ENCODE data around the gene KIRREL3. TPM values are rescaled to one million over a fixed set of nuclear protein-coding genes. Genes with fewer than 3 reads are reported as not detected.

KIRREL3 gene
- polyA plus RNA-seq, 2 of the 4 experiments (the other 2 are of a cell fraction), result 3.0 to 11.0 TPM

DNA sequence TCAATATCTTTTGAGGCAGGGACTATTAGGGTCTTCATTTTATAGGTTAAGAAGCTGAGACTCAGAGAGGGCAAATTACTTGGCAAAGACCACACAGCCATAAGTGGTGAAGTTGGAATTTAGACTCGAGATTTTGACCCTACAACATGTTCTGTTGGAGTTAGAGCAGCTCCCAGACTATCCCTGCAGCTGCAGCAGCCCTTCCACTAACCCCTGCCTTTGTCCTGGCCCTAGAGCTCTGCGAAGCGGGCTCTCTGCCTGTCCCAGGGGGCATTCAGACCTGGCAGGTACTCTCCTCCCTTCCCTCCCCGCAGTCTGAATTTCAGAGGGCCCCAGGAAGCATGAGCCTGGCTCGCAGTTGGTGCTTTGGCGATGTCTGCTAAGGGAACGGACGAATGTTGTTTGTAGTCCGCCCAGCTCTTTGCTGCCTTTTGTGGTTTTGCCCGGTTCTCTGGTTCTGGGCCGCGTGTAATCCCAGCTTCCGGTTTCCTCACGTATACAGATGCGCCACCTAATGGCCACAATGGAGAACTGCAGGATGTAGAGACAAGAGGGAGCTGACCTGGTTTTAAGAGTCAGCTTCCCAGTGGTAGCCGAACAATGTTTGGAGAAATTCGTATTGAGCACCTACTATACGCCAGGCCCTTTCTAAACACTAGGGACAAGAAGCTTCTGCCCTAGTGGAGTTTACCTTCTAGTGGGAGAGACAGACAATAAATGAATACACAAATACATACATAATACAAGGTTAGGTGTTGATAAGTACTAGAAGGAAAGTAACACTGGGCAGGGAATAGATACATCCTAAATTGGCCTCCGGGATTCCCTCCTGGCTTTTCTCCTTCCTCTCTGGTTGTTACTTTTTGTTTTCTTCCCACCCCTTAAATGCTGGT is 519.9 kb downstream of the KIRREL3 start:
- ChIA-PET POLR2A (interaction anchor here (0.5 to 1.2 kb wide), 2 partner anchors 170 to 1066 kb away, joined by 3 to 5 read pairs; no protein-coding TSS in a partner anchor), CTCF (interaction anchor here (0.5 to 2.9 kb wide), 27 partner anchors 8 to 510 kb away, joined by 3 to 36 read pairs (median 5); no protein-coding TSS in a partner anchor)
- TF ChIP-seq TFCP2L1 (CRISPR knock-in tag; IDR thresholded peaks at IDR 0.05), result no peak
- no peak for TF ChIP-seq NR3C1 (IDR thresholded peaks at IDR 0.05)
- TF ChIP-seq, protein P1, sequence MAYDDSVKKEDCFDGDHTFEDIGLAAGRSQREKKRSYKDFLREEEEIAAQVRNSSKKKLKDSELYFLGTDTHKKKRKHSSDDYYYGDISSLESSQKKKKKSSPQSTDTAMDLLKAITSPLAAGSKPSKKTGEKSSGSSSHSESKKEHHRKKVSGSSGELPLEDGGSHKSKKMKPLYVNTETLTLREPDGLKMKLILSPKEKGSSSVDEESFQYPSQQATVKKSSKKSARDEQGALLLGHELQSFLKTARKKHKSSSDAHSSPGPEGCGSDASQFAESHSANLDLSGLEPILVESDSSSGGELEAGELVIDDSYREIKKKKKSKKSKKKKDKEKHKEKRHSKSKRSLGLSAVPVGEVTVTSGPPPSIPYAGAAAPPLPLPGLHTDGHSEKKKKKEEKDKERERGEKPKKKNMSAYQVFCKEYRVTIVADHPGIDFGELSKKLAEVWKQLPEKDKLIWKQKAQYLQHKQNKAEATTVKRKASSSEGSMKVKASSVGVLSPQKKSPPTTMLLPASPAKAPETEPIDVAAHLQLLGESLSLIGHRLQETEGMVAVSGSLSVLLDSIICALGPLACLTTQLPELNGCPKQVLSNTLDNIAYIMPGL (CRISPR knock-in tag; IDR thresholded peaks at IDR 0.05; ENCODE audit: borderline replicate concordance), result no peak
- TF ChIP-seq, protein P2, sequence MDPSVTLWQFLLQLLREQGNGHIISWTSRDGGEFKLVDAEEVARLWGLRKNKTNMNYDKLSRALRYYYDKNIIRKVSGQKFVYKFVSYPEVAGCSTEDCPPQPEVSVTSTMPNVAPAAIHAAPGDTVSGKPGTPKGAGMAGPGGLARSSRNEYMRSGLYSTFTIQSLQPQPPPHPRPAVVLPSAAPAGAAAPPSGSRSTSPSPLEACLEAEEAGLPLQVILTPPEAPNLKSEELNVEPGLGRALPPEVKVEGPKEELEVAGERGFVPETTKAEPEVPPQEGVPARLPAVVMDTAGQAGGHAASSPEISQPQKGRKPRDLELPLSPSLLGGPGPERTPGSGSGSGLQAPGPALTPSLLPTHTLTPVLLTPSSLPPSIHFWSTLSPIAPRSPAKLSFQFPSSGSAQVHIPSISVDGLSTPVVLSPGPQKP (IDR thresholded peaks at IDR 0.05; ENCODE audit: low read depth, low read length), result no peak
- peak; percentile 52 for TF ChIP-seq SMC3 (IDR thresholded peaks at IDR 0.05)
- no peak for TF ChIP-seq GATA3 (IDR thresholded peaks at IDR 0.05; ENCODE audit: borderline replicate concordance)
- peak; percentile 42; the same call in 1 of the 2 replicates for TF ChIP-seq ZNF302 (CRISPR knock-in tag; IDR thresholded peaks at IDR 0.05)
- peak; percentile 39 to 50; a peak in 4 of 5 replicates for TF ChIP-seq RAD21 (conservative IDR thresholded peaks at IDR 0.05 in 1 of 2, IDR thresholded peaks at IDR 0.05 in 1 of 2)
- no peak for TF ChIP-seq HOXB5 (CRISPR knock-in tag; IDR thresholded peaks at IDR 0.05)
- TF ChIP-seq ZC3H11A (IDR thresholded peaks at IDR 0.05), result no peak
- no peak for TF ChIP-seq BHLHE40 (IDR thresholded peaks at IDR 0.05; ENCODE audit: low read depth, low read length)
- no peak for TF ChIP-seq CEBPB (IDR thresholded peaks at IDR 0.05)
- 0 out of 2 replicates have a peak, but pooled peaks have one; percentile 39 for TF ChIP-seq EHF (CRISPR knock-in tag; IDR thresholded peaks at IDR 0.05)
- TF ChIP-seq, protein P3, sequence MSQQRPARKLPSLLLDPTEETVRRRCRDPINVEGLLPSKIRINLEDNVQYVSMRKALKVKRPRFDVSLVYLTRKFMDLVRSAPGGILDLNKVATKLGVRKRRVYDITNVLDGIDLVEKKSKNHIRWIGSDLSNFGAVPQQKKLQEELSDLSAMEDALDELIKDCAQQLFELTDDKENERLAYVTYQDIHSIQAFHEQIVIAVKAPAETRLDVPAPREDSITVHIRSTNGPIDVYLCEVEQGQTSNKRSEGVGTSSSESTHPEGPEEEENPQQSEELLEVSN (IDR thresholded peaks at IDR 0.05; ENCODE audit: borderline replicate concordance, low read depth), result peak; percentile 54; the same call in 1 of the 2 replicates
- TF ChIP-seq, protein P4, sequence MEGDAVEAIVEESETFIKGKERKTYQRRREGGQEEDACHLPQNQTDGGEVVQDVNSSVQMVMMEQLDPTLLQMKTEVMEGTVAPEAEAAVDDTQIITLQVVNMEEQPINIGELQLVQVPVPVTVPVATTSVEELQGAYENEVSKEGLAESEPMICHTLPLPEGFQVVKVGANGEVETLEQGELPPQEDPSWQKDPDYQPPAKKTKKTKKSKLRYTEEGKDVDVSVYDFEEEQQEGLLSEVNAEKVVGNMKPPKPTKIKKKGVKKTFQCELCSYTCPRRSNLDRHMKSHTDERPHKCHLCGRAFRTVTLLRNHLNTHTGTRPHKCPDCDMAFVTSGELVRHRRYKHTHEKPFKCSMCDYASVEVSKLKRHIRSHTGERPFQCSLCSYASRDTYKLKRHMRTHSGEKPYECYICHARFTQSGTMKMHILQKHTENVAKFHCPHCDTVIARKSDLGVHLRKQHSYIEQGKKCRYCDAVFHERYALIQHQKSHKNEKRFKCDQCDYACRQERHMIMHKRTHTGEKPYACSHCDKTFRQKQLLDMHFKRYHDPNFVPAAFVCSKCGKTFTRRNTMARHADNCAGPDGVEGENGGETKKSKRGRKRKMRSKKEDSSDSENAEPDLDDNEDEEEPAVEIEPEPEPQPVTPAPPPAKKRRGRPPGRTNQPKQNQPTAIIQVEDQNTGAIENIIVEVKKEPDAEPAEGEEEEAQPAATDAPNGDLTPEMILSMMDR (IDR thresholded peaks at IDR 0.05), result peak; percentile 61
- TF ChIP-seq, protein P5, sequence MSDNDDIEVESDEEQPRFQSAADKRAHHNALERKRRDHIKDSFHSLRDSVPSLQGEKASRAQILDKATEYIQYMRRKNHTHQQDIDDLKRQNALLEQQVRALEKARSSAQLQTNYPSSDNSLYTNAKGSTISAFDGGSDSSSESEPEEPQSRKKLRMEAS (IDR thresholded peaks at IDR 0.05), result peak; percentile 74
- TF ChIP-seq, protein P6, sequence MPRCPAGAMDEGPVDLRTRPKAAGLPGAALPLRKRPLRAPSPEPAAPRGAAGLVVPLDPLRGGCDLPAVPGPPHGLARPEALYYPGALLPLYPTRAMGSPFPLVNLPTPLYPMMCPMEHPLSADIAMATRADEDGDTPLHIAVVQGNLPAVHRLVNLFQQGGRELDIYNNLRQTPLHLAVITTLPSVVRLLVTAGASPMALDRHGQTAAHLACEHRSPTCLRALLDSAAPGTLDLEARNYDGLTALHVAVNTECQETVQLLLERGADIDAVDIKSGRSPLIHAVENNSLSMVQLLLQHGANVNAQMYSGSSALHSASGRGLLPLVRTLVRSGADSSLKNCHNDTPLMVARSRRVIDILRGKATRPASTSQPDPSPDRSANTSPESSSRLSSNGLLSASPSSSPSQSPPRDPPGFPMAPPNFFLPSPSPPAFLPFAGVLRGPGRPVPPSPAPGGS (IDR thresholded peaks at IDR 0.05), result no peak
- TF ChIP-seq TP53 (CRISPR knock-in tag; IDR thresholded peaks at IDR 0.05), result no peak
- 20% methylated on average over 16 of the region's 19 CpGs for WGBS (ENCODE audit: missing lambda C conversion rate)
- H3K9me3 ChIP-seq, result no peaks in the 10 kb centered on the region
- peak overlapping the region; percentile 46 to 84; a peak in 5 of 6 replicates for H3K27ac ChIP-seq
- DNase-seq (ENCODE audit: low read depth in 1 of 2, low spot score in 1 of 2) (peak; percentile 81 to 82), ATAC-seq (peak; percentile 76 to 91), FAIRE-seq (no peak)
- no peak overlapping the region for H3K4me3 ChIP-seq
- H3K4me2 ChIP-seq, result peak overlapping the region; percentile 42
- H3K4me1 ChIP-seq, result peaks cover 20% of the 10 kb centered on the region; the same call in 2 of the 3 replicates

Data from A549 (cell line).